ENCODE data around the gene KIAA1755.
"Not testable (repeated sequence)": the region's sequence is repeated elsewhere in the genome, so short reads cannot be mapped to it uniquely, and the experiment has no call there.

Gene KIAA1755

DNA sequence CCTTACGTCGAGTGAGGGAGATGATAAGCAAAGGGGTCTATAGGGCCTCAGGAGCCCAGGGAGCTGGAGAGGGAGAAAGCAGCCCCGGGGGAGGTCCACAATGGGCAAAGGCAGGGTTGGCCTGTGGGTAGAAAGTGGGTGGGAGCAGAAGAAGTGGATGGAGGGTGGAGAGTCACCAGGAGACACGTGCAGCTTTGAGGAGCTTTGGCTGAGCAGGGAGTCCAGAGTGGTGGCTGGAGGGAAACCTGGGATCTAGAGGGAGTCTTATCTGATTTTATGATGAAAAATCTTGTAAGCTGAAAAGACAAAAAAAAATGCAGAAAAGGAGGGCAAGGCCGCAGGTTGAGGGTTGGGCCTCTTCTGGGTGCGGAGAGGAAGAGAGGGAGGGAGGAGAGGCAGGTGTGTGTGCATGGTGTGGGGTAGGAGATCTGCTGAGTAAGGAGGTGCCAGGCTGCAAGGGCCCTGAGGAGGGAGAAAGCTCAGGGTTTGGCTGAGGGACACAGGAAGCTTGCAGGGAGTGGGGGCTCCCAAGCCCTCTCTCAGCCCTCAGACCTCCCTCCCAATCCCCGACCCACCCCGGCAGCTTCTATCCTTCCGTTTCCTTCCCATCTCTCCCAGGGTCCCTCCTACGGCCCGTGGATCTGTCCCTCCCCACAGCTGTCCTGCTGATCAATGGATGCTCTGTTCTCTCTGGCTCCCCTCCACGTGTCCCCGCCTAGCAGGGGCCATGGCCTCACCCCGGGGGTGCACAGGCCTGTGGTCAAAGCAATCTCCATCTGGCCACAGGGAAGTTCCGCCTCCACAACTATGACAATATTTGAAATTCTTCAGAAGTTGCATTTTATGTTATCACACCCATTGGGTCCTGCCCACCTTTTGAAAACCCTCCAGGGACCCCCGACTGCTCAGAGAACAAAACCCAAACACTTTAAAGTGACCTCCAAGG, 26.3 kb upstream of the KIAA1755 start:
- DNase-seq, result no peak

DNA sequence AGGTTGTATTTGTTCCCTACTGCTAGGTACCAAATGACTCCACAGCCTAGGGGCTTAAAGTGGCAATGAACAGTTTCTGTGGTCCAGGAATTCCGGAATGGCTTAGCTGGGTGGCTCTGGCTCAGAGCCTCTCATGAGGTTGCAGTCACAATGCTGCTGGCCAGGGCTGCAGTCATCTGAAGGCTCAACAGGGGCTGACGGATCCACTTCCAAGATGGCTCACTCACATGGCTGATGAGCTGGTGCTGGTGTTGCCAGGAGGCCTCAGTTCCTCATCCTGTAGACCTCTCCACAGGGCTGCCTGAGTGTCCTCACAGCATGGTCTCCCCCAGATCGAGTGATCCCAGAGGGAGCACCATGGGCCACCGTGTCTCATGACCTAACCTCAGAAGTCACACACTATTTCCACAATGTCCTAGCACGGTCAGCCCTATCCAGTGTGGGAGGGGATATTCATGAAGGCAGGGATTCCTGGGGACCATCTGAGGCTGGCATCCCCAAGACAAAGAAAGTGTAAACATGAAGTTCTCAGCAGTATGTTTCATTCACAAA, 24.4 kb upstream of the KIAA1755 start:
- DNase-seq, result no peak

DNA sequence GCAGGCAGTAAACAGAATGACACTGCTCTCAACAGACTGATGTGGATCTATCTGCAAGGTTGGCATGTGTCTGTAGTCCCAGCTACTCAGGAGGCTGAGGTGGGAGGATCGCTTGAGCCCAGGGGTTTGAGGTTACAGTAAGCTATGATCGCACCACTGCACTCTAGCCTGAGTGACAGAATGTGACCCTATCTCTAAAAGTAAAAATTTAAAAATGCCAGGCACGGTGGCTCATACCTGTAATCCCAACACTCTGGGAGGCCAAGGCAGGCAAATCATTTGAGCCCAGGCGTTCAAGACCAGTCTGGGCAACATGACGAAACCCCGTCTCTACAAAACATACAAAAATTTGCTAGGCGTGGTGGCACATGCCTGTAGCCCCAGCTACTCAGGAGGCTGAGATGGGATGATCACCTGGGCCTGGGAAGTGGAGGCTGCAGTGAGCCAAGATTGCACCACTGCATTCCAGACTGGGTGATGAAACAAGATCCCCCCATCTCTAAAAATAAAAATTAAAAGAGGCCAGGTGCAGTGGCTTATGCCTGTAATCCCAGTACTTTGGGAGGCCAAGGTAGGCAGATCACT, 23.6 kb upstream of the KIAA1755 start:
- not testable (repeated sequence) for DNase-seq

DNA sequence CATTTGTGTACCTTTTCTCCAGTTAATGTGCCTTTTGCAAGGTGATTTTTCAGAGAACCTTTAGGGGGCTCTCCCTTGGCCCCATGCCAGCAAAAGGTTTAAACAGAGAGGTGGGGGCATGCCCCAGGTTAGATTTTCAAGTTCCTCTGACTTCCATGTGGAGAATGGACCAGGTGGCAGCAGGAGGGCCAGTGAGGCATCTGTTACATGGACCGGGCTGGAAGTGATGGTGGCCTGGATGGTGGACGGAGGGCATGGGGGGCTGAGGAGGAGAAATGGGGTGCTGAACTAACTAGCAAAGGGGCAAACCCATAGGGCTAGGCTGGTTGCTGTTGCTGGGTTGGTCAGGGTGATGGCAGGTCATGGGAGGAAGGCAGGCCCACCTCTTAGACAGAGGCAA, 22.7 kb upstream of the KIAA1755 start:
- no peak for DNase-seq

DNA sequence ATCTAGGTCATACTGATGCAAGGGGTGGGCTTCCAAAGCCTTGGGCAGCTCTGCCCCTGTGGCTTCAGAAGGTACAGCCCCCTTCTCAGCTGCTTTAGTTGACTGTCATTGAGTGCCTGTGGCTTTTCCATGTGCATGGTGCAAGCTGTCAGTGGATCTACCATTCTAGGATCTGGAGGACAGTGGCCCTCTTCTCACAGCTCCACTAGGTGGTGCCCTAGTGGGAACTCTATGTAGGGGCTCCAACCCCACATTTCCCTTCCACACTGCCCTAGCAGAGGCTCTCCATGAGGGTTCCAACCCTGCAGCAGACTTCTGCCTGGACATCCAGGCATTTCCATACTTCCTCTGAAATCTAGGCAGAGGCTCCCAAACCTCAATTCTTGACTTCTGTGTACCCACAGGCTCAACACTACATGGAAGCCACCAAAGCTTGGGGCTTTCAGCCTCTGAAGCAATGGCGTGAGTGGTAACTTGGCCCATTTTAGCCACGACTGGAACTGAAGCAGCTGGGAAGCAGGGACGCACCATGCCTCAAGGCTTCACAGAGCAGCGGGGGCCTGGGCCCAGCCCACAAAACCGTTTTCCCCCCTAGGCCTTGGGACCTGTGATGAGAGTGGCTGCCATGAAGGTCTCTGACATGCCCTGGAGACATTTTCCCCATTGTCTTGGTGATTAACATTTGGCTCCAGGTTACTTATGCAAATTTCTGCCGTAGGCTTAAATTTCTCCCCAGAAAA, 20.8 kb upstream of the KIAA1755 start:
- DNase-seq, result not testable (repeated sequence)

DNA sequence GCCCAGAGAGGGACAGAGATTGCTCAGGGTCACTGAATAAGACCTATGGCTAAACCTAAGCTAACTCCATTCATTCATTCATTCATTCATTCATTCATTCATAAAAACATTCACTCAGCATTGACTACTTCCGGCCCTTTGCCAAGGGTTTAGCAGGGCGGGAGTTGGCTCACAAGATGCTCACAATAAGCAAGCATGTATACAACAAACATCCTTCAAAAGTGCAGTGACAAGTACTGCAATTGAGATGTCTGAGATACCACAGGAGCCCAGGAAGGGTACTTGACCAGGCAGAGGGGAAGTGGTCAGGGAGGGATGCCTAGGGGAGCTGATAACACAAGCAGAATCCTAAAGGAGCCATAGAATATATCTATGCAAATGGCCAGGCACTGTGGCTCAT, 18.2 kb upstream of the KIAA1755 start:
- DNase-seq, result no peak

DNA sequence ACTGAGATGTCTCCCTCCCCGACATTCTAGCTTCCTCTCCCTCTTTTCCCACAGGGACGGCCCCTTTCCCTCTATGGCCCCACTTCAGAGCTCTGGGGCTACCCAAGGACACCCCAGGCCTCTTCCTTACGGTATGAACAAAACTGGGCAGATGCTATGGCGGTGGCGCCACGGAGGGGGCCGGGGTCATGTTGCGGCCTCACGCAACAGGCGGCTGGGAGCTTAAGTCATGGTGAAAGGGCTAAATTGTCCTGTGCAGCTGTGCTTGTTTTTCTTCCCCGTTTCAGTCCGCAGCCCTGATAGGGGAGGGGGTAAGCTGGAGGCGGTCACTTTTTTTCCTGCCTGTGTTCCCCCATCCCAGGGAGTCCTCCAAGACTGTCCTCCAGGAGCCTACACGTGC, 17.6 kb upstream of the KIAA1755 start:
- DNase-seq, result no peak

DNA sequence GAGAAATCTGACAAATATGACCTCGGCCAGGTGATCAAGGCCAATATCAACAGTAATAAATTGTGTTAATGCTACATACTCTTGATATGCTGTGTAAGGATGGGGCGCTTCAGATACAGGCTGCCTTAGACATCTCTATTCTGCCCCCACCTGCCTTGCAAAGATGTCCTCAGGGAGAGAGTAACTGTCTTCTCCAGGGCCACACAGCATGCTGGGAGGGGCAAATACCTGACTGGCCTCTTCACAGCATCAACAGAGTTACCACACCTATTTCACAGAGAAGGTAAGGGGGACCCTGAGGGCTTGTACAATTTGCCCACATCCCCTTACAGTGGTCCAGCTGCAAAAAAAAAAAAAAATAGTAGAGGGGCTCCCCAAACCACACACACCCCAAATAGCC, 17.2 kb upstream of the KIAA1755 start:
- DNase-seq, result no peak

DNA sequence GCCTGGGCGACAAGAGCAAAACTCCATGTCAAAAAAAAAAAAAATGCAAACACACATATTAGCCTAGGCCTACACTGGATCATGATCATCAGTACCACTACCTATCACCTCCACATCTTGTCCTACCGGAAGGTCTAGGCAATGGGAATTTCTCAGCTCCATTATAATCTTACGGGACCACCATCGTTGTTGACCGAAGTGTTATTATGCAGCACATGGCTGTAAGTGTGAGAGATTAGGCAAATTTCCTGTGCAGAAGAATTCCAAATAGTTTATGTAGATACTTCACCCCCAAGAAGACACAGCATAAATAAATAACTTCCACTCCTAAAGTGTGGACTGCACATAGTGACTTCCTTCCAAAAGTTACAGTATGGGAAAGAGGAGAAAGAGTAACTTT, 16.8 kb upstream of the KIAA1755 start:
- DNase-seq, result no peak

DNA sequence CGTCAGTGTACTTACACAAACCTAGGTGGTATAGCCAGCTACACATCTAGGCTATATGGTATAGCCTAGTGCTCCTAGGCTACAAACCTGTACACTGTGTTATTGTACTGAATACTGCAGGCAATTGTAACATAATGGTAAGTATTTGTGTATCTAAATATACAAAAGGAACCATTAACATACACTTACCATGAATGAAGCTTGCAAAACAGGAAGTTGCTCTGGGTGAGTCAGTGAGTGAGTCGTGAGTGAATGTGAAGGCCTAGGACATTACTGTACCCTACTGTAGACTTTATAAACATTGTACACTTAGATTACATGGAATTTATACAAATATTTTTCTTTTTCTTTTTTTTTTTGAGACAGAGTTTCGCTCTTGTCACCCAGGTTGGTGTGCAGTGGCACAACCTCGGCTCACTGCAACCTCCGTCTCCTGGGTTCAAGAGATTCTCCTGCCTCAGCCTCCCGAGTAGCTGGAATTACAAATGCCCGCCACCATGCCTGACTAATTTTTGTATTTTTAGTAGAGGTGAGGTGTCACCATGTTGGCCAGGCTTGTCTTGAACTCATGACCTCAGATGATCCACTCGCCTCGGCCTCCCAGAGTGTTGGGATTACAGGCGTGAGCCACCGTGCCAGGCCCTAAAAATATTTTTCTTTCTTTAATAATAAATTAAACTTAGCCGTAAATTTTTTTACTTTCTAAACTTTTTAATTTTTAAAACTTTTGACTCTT, 15.4 kb upstream of the KIAA1755 start:
- DNase-seq, result peak; percentile 9

DNA sequence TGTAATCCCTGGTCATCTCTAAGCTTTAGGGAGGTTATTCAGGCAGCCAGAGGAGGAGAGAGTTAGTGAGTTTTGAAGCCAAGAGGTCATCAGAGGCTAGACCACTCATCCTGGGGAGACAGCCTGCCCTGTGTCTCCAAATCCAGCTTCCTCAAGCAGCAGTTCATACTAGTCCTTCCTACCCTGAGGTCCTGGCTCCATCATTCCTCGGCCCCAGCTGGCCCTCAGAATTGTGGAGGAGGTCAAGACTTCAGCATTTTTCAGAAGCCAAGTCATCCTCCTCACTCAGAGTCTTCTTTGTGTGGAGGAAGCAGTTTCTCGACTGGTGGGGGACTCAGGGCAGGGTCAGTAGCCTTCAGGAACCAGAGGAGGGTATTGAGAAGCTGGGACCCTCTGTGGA, 12.4 kb upstream of the KIAA1755 start:
- DNase-seq, result no peak

DNA sequence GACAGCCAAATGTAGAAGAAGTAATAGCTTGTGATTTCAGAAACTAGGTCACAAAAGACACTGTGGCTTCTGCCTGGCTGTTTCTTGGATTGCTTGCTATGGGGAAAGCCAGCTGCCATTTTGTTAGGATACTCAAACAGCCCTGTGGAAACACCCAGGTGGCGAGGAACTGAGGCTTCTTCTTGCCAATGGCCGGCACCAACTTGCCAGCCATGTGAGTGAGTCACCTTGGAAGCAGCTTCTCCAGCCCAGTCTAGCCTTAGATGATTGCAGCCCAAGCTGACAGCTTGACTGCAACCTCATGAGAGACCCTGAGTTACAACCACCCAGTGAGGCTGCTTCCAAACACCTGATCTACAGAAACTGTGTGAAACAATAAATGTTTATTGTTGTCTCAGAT, 11.9 kb upstream of the KIAA1755 start:
- DNase-seq, result no peak

DNA sequence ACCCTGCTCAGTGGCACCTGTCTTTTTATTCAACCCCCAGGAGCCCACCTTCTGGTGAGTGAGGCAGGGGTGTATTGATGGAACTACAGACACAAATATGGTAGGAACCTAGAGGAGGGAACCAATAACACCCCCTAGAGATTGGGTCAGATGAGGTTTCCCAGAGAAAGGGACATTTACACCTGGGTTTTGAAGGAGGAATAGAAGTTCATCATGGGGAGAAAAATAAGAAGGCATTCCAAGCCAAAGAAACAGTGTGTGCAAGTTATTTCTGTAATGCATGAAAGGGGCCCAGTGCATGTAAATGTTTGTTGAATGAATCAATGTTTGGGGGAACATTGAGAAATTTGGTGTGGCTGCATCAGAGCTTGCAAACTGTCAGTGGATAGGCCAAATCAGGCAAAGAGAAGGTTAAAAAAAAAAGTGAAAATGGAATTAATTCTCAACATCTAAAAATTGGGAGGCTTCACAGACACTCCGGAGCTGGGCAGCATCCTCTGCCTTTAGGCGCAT, 11.1 kb upstream of the KIAA1755 start:
- no peak for DNase-seq

DNA sequence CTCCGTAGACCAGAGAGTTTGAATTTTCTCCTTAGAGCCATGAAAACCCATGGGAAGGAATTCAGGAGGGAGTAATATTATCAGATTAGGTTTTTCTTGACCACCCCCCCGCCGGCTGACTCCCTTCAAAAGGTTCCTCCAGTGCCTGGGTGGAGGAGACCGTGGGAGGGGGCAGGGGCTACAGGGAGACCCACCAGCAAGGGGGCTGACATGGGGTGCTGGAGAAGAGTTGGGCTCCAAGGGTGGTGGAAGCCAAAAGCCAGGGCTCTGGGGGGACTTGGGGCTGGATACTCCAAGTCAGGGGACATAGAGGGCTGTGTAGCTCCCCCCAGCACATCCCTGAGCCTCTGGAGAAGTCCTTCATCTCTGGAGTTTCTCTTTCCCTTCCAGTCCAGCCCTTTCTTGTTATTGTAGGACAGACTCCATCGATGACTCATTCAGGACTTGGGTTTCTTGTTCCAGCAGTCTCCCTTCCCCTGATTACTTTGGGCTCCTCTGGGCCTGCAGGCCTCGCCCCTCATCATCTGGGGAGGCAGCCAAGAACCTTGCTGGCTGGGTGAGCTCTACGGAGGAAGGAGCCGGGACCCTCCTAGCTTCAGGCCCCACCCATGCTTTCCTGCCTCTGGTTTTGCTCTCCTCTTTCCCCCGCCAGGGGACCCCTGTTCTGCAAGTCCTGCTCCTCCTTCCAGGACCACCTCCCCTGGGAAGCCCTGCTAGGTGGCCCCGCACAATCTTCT, 10.5 kb upstream of the KIAA1755 start:
- no peak for DNase-seq

DNA sequence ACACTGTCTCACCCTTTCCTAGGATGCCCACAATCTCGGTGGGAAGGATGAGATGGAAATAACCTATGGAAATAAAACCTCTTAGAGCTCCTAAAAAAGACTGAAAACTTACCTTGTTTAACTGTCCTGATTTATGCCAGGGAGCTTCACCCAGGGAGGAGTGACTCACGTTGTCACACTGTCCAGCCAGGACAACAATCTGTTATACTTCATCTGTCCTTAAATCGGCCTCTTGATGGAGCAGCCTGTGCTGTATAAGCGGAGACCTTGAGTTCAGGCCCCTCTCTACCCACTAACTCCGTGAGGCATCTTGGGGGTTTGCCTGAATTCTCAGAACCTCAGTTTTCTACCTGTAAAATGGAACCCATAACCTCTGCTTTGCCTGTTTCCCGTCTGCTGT, 9.2 kb upstream of the KIAA1755 start:
- DNase-seq, result no peak

DNA sequence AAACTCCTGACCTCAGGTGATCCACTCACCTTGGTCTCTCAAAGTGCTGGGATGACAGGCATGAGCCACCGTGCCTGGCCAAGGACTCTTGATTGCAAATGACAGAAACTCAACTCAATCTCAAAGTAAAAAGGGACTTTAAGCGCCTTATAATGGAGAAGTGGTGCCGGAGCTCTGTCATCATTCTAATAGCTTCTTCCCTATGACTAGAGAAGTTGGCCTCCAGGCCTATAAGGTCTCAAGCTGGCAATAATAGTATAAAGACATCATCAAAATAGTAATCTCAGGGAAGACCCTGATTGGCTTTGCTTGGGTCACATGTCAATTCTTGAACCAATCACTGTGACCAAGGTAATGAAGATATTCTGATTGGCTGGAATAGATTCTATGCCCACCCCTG, 8.5 kb upstream of the KIAA1755 start:
- no peak for DNase-seq

DNA sequence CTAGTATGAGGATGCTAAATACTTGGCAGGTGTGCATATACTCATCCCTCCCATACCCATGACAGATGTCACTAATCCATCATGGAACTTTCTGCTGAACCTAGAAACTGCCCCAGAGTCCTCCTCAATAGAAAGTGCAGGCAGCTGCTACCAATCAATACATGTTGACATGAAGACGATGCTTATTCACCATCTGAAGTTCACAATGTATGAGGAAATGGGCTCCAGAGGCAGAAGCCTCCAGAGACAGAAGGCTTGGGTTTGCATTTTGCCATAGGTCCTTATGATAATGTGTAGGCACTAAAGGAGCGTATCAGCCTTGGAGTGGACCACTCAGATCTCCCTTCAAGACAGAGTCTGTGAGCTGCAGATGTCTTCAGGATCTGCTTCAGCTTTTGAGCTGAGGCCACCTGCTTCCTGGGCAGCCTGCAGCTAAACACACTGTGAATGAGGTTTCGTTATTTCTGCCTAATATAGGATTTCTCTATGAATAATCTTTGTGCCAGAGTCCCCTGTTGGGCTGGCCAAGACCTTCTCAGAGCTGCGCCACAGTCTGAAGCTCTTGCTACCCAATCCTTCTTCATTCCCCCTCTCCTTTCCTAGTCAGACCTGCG, 7.5 kb upstream of the KIAA1755 start:
- DNase-seq, result no peak

DNA sequence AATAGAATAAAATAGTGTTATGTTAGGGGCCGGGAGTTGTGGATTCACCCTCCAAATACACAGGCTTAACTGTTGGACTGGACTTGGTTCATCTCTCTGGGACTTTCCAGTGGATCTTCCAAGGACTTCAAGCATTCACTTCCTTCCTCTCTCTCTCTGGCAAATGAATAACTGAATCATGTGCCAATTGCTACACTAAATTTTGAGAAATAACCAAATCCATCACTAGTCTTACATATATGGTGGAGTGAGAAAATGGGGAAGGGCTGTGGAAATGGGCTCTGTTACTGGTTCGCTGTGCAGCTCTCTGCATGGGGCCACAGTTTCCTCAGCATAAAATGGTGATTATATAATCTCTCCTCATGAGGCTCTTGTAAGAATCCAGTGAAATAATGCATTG, 6.8 kb upstream of the KIAA1755 start:
- DNase-seq, result no peak

DNA sequence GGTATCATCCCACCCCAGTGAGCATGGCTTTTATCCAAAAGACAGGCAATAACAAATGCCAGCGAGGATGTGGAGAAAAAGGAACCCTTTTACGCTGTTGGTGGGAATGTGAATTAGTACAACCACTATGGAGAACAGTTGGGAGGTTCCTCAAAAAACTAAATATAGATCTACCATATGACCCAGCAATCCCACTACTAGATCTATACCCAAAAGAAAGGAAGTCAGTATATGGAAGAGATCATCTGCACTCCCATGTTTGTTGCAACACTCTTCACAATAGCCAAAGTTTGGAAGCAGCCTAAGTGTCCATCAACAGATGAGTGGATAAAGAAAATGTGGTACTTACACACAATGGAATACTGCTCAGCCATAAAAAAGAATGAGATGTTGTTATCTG, 5.9 kb upstream of the KIAA1755 start:
- no peak for DNase-seq

DNA sequence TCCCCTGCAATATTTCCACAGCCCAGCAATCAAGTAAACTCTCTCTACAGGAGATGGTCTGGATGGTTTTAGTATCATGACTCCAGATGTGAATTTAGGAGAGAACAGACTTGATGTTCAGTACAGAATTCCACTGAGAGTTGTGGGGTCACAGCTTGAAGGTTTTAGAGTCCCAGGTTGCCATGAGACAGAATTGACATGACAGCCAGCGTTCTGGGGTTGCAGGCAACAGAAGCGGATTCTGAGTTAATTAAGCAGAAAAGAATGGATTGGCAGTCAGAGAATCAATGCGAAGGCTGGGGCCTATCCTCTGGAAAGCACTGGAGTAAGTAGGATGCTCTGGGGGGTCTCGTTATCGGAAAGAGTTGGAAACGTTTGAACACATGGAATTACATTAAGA, 2.4 kb upstream of the KIAA1755 start:
- DNase-seq, result no peak

DNA sequence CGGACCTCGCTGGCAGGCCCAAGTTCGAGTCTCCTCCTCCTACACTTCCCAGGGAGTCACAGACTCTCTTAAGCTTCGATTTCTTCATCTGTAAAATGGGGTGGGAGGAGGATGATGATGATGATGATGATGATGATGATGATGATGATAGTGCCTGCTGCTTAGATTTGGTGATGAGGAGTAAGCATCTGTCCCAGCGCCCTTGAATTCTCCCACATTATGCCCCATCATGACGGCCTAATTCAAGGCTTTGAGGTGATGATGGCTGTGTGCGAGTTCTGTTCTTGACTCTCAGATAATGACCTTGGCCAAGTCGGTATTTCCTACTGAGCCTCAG, 487 bp upstream of the KIAA1755 start:
- no peak for DNase-seq

DNA sequence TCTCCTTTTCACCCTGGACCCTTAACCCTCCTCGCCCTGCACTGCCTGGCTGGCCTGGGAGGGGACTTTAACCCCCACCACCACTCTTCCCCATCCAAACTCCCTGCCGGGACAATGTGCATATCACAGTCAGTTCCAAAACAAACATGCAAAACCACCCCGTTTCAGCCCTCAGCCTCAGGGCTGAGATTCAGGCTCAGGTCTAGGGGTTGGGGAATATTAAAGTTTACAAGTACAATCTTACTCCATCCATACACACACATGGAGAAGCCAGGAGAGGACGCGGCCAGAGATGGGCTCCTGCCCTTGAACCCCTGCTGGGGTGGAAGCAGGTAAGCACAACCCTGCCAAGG, 534 bp downstream of the KIAA1755 start:
- no peak for DNase-seq
